Fibroblast of skin of right quadriceps (primary cell): ENCODE results near the gene KIR2DL1.
"Not testable (repeated sequence)": the region's sequence is repeated elsewhere in the genome, so short reads cannot be mapped to it uniquely, and the experiment has no call there.

ENCODE experiments used
- DNase-seq: peaks from one replicate; pipeline ENCODE4 v3.0.0-alpha.2; 2013

Gene KIR2DL1

GRCh38 chr19:54824416-54824815 is 54.8 kb downstream of the KIR2DL1 start:
- not testable (repeated sequence) for DNase-seq

- DNase-seq: not testable (repeated sequence)
Measured at GRCh38 chr19:54825326-54825725, 55.7 kb downstream of the KIR2DL1 start.

GRCh38 chr19:54828064-54828463 is 58.5 kb downstream of the KIR2DL1 start:
- DNase-seq: not testable (repeated sequence)

- DNase-seq: not testable (repeated sequence)
Measured at GRCh38 chr19:54832496-54832895, 62.9 kb downstream of the KIR2DL1 start, which contains the start of gene KIR2DS4. Gene KIR2DS4, plus strand, starts transcription at chr19:54832676.
